Parathyroid adenoma (tissue), 2 donors: Measurements from ENCODE around the gene MLST8.

Experiments used
- H2AFZ ChIP-seq: fragments of 300-600 bp; sonication (generic); one replicate; pipeline ENCODE4 v1.7.0; 2017; ENCODE audit warnings: antibody characterized with exemption, mild to moderate bottlenecking
- H3K27ac ChIP-seq: fragments of 300-600 bp; sonication (generic); one replicate; pipeline ENCODE4 v1.7.0; 2017
- H3K27me3 ChIP-seq: fragments of 300-600 bp; sonication (generic); one replicate; pipeline ENCODE4 v1.7.0; 2017; ENCODE audit warnings: low read length; ENCODE audit not compliant: control insufficient read depth, insufficient read depth
- H3K36me3 ChIP-seq: fragments of 300-600 bp; sonication (generic); one replicate; pipeline ENCODE4 v1.7.0; 2017; ENCODE audit warnings: low read length; ENCODE audit not compliant: control insufficient read depth, insufficient read depth
- H3K4me1 ChIP-seq: fragments of 300-600 bp; sonication (generic); one replicate; pipeline ENCODE4 v1.7.0; 2017; ENCODE audit warnings: control low read depth
- H3K4me2 ChIP-seq: fragments of 300-600 bp; sonication (generic); one replicate; pipeline ENCODE4 v1.7.0; 2017; ENCODE audit warnings: low read length
- H3K4me3 ChIP-seq: fragments of 300-600 bp; sonication (generic); one replicate; pipeline ENCODE4 v1.7.0; 2017; ENCODE audit warnings: low read depth, low read length
- H3K79me2 ChIP-seq: fragments of 300-600 bp; sonication (generic); one replicate; pipeline ENCODE4 v1.7.0; 2017; ENCODE audit warnings: control low read depth
- H3K9ac ChIP-seq: fragments of 300-600 bp; sonication (generic); one replicate; pipeline ENCODE4 v1.7.0; 2017; ENCODE audit warnings: mild to moderate bottlenecking
- H3K9me3 ChIP-seq: fragments of 300-600 bp; sonication (generic); one replicate; pipeline ENCODE4 v1.7.0; 2017; ENCODE audit warnings: low read length; ENCODE audit not compliant: control insufficient read depth
- CTCF ChIP-seq: fragments of 300-600 bp; sonication (generic); IDR thresholded peaks from one replicate; pipeline ENCODE4 v1.7.0; 2017; ENCODE audit warnings: antibody characterized with exemption, mild to moderate bottlenecking
- donor health status: primary hyperparathyroidism.

The MLST8 gene

DNA sequence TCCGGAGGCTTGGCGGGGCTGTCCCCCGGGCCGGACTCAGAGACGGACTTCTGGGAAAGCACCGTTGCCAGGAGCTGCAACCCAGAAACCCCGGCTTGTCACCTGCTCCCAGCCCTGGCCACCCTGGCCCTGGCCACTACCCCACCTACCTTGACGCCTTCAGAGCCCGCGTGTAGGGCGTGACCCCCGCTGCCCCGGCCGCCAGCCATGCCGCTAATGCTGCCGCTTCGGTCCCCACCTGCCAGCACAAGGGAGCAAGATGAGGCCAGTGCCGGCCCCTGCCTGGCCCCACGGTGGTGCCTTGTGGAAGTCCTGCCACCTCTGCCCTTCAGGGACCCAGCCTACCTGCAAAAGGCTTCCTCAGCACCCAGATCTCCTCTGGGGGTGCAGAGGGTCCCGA is 20.3 kb upstream of the MLST8 start:
- no peak overlapping the region for H3K9ac ChIP-seq
- TF ChIP-seq CTCF, result no peak

DNA sequence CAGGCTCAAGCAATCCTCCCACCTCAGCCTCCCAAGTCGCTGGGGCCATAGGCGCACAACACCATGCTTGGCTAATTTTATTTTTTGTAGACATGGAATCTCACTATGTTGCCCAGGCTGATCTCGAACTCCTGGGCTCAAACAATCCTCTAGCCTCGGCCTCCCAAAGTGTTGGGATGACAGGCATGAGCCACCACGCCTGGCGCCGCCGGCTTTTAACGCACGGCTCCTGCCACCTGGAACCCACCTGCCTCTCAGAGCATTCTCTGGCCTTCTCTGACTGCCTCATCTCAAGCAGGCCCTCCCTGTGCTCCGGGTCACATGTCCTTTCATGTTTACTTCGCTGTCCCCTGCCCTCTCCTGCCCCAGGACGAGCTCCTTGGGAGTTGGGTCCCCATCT is 19.2 kb upstream of the MLST8 start:
- Histone ChIP-seq H3K4me3 (no peak overlapping the region), H3K27ac (no peak overlapping the region), H3K79me2 (no peaks in the 10 kb centered on the region), H3K36me3 (no peaks in the 10 kb centered on the region), H3K9ac (no peak overlapping the region), H3K4me2 (no peak overlapping the region), H3K9me3 (no peaks in the 10 kb centered on the region), H3K27me3 (no peaks in the 10 kb centered on the region), H3K4me1 (no peaks in the 10 kb centered on the region), H2AFZ (no peak overlapping the region)
- TF ChIP-seq CTCF, result no peak

More for the DNA sequence above, 20.3 kb upstream of the MLST8 start:
- Histone ChIP-seq H3K36me3 (no peaks in the 10 kb centered on the region), H3K79me2 (no peaks in the 10 kb centered on the region), H3K4me2 (no peak overlapping the region), H3K4me3 (no peak overlapping the region), H3K9me3 (no peaks in the 10 kb centered on the region), H3K27ac (no peak overlapping the region), H3K27me3 (no peaks in the 10 kb centered on the region), H2AFZ (no peak overlapping the region), H3K4me1 (no peaks in the 10 kb centered on the region)

- Histone ChIP-seq H3K4me2 (no peak overlapping the region), H3K9ac (no peak overlapping the region), H3K79me2 (no peaks in the 10 kb centered on the region), H3K4me3 (no peak overlapping the region), H3K36me3 (no peaks in the 10 kb centered on the region), H3K9me3 (no peaks in the 10 kb centered on the region), H2AFZ (no peak overlapping the region), H3K4me1 (no peaks in the 10 kb centered on the region), H3K27me3 (no peaks in the 10 kb centered on the region), H3K27ac (no peak overlapping the region)
- no peak for TF ChIP-seq CTCF
Measured at GRCh38 chr16:2186505-2186904, 18.7 kb upstream of the MLST8 start.

DNA sequence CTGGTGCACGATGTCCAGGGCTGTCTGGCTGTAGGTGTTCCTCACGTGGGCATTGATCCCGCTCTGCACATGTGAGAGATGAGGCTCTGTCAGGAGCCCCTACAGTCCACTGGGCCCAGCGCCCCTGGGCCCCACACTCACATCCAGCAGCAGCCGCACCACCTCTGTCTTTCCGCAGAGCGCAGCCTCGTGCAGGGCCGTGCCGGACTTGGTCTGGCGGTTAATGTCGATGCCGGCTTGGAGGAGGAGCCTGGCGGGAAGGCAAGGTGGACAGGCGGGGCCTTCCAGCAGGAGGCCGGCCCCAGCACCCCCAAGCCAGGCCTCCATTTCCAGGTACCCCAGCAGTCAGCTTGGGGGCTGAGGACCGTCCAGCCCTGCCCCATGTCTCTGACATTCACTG is 18.0 kb upstream of the MLST8 start:
- no peak overlapping the region for H3K4me2 ChIP-seq
- H3K9ac ChIP-seq, result no peak overlapping the region
- H3K36me3 ChIP-seq, result no peaks in the 10 kb centered on the region
- no peak overlapping the region for H2AFZ ChIP-seq
- no peaks in the 10 kb centered on the region for H3K79me2 ChIP-seq
- no peaks in the 10 kb centered on the region for H3K9me3 ChIP-seq
- no peak overlapping the region for H3K4me3 ChIP-seq
- H3K27ac ChIP-seq, result no peak overlapping the region
- no peaks in the 10 kb centered on the region for H3K27me3 ChIP-seq
- TF ChIP-seq CTCF, result no peak
- H3K4me1 ChIP-seq, result no peaks in the 10 kb centered on the region

DNA sequence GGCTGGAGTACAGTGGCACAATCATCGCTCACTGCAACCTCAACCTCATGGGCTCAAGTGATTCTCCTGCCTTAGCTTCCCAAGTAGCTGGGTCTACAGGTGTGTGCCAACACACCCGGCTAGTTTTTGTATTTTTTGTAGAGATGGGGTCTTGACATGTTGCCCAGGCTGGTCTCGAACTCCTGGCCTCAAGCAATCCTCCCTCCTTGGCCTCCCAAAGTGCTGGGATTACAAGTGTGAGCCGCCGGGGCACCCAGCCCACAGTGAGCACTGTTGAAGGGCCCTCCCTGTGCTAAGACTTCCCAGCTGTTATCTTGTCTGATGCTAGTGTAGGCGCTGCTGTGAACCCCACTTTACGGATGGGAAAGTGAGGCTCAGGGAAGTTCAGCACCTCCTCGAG is 16.9 kb upstream of the MLST8 start:
- H3K79me2 ChIP-seq, result no peaks in the 10 kb centered on the region
- H3K4me2 ChIP-seq, result no peak overlapping the region
- no peak overlapping the region for H2AFZ ChIP-seq
- no peak overlapping the region for H3K4me3 ChIP-seq
- no peak for TF ChIP-seq CTCF
- H3K36me3 ChIP-seq, result no peaks in the 10 kb centered on the region
- H3K9me3 ChIP-seq, result no peaks in the 10 kb centered on the region
- no peaks in the 10 kb centered on the region for H3K4me1 ChIP-seq
- H3K9ac ChIP-seq, result no peak overlapping the region
- H3K27ac ChIP-seq, result no peak overlapping the region
- H3K27me3 ChIP-seq, result no peaks in the 10 kb centered on the region
